ENCODE measurements around the gene MAP4K4. TPM values are rescaled to one million over a fixed set of nuclear protein-coding genes. Genes with fewer than 3 reads are reported as not detected.

MAP4K4 gene
- total and polyA plus RNA-seq, 2 of the 13 experiments (the other 11 are each of a cell fraction or from before 2014, with no cell fraction given): 105 to 264 TPM

GRCh38 chr2:101736233-101736632, 38.7 kb downstream of the MAP4K4 start:
- 87% methylated on average over 3 of the region's 3 CpGs for WGBS (ENCODE audit: low lambda C conversion rate)
- Histone ChIP-seq H3K36me3 (replicated peaks in 1 of 2; ENCODE audit: control insufficient read depth in 1 of 2, insufficient read depth in 2 of 2, low read length in 2 of 2) (peaks cover 0 to 2% of the 10 kb centered on the region in 2 experiments; a peak in 1 of 5 replicates), H3K9ac (ENCODE audit: insufficient read depth, low read depth, low read length) (no peak overlapping the region), H3K4me1 (ENCODE audit: insufficient read depth, low read length) (peaks cover 100% of the 10 kb centered on the region), H3K79me2 (ENCODE audit: insufficient read depth, low read length) (peaks cover 96% of the 10 kb centered on the region), H3K27me3 (ENCODE audit: control insufficient read depth in 1 of 2, insufficient read depth in 2 of 2, low read length in 2 of 2) (no peaks in the 10 kb centered on the region), H3K9me3 (ENCODE audit: low read length) (no peaks in the 10 kb centered on the region), H2AFZ (ENCODE audit: low read length) (no peak overlapping the region), H3K27ac (ENCODE audit: extremely low read length, insufficient read depth, low read length) (peak overlapping the region; percentile 6), H4K20me1 (ENCODE audit: insufficient read depth, low read length) (peaks cover 88% of the 10 kb centered on the region), H3K4me3 (replicated peaks in 1 of 3; ENCODE audit: insufficient read depth in 1 of 3, low read depth in 2 of 3, low read length in 3 of 3) (no peak overlapping the region), H3K4me2 (ENCODE audit: low read depth, low read length) (peak overlapping the region; percentile 11; the same call in 1 of the 2 replicates)
- no peak for DNase-seq (ENCODE audit: low spot score)
- POLR2A ChIA-PET: interaction anchor here (1.5 kb wide), 1 partner anchor 31 kb away, joined by 4 read pairs; no protein-coding TSS in a partner anchor
- no peak for FAIRE-seq
- CTCF ChIA-PET (ENCODE audit: low intra/inter-chr PET ratio, low total read pairs): no interaction called here
- intact Hi-C loops (cut with micrococcal nuclease; ENCODE audit: unreplicated experiment) (no loop called here), in situ Hi-C loops (cut with HindIII; ENCODE audit: extremely low pct_ligation_motif_present, low pct_unique_long_range_greater_than_20kb) (no loop called here)
- BruUV-seq (replicated peaks): no TSS peak
- ATAC-seq: no peak
- TF ChIP-seq ZSCAN30 (CRISPR knock-in tag; IDR thresholded peaks at IDR 0.05) (no peak), KMT2A (CRISPR knock-in tag; IDR thresholded peaks at IDR 0.05) (no peak), ZNF781 (CRISPR knock-in tag; IDR thresholded peaks at IDR 0.05; ENCODE audit: borderline replicate concordance, not compliant biosample characterization) (no peak), RBM22 (optimal IDR thresholded peaks at IDR 0.05; ENCODE audit: low read length) (peak; percentile 63), ZXDC (CRISPR knock-in tag; IDR thresholded peaks at IDR 0.05) (no peak), TBP (CRISPR knock-in tag; IDR thresholded peaks at IDR 0.05) (no peak), ATF2 (CRISPR knock-in tag; IDR thresholded peaks at IDR 0.05) (no peak), MXD1 (CRISPR knock-in tag; IDR thresholded peaks at IDR 0.05) (no peak), NKX3-1 (CRISPR knock-in tag; IDR thresholded peaks at IDR 0.05) (no peak), PAXIP1 (CRISPR knock-in tag; conservative IDR thresholded peaks at IDR 0.05) (0 out of 2 replicates have a peak, but pooled peaks have one; percentile 12), NFATC3 (CRISPR knock-in tag; IDR thresholded peaks at IDR 0.05) (no peak), ATF4 (CRISPR knock-in tag; IDR thresholded peaks at IDR 0.05) (0 out of 4 replicates have a peak, but pooled peaks of 1 of the 2 experiments have one; percentile 11), ZNF33B (CRISPR knock-in tag; IDR thresholded peaks at IDR 0.05) (0 out of 2 replicates have a peak, but pooled peaks have one; percentile 5), BCL3 (CRISPR knock-in tag; IDR thresholded peaks at IDR 0.05) (no peak)
